Muscle layer of colon (tissue), 2 donors: Measurements from ENCODE around the gene DGCR6L.
"Not testable (repeated sequence)": the region's sequence is repeated elsewhere in the genome, so short reads cannot be mapped to it uniquely, and the experiment has no call there.

Experiments used
- H3K27ac ChIP-seq: one replicate; pipeline ENCODE4 v1.7.0; 2013; ENCODE audit warnings: low read depth, mild to moderate bottlenecking, low read length, moderate library complexity
- H3K27me3 ChIP-seq, 2 donors: one replicate each; pipeline ENCODE4 v1.7.0; 2013; ENCODE audit warnings: low read length in 2 of 2, mild to moderate bottlenecking in 2 of 2; ENCODE audit not compliant: insufficient read depth in 2 of 2, control insufficient read depth in 1 of 2
- H3K36me3 ChIP-seq: one replicate; pipeline ENCODE4 v1.7.0; 2013; ENCODE audit warnings: mild to moderate bottlenecking, low read length; ENCODE audit not compliant: insufficient read depth
- H3K4me1 ChIP-seq: one replicate; pipeline ENCODE4 v1.7.0; 2013; ENCODE audit warnings: mild to moderate bottlenecking, low read length; ENCODE audit not compliant: insufficient read depth
- H3K4me3 ChIP-seq, 2 donors: one replicate each; pipeline ENCODE4 v1.7.0; 2013; ENCODE audit warnings: low read length in 2 of 2, low read depth in 1 of 2, mild to moderate bottlenecking in 1 of 2, moderate library complexity in 1 of 2
- H3K9ac ChIP-seq: one replicate; pipeline ENCODE4 v1.7.0; 2013; ENCODE audit warnings: low read length
- H3K9me3 ChIP-seq: one replicate; pipeline ENCODE4 v1.7.0; 2013; ENCODE audit warnings: mild to moderate bottlenecking, low read length
- donor health status: abdominal sarcoma.
- donor health status: Adenocarcinoma of cecum.

Gene DGCR6L

GRCh38 chr22:20292673-20293232 lies 27.1 kb downstream of the DGCR6L start:
- H3K27ac ChIP-seq: no peak overlapping the region
- H3K9ac ChIP-seq: no peak overlapping the region
- H3K27me3 ChIP-seq: peaks cover 0 to 5% of the 10 kb centered on the region in 2 donors
- no peak overlapping the region for H3K4me3 ChIP-seq
- no peaks in the 10 kb centered on the region for H3K36me3 ChIP-seq
- H3K4me1 ChIP-seq: no peaks in the 10 kb centered on the region
- H3K9me3 ChIP-seq: no peaks in the 10 kb centered on the region

GRCh38 chr22:20292108-20292507 lies 27.8 kb downstream of the DGCR6L start:
- no peak overlapping the region for H3K27ac ChIP-seq
- no peaks in the 10 kb centered on the region for H3K36me3 ChIP-seq

GRCh38 chr22:20291604-20292063 lies 28.2 kb downstream of the DGCR6L start:
- no peaks in the 10 kb centered on the region for H3K36me3 ChIP-seq
- H3K9ac ChIP-seq: no peak overlapping the region
- no peak overlapping the region for H3K27ac ChIP-seq
- no peak overlapping the region for H3K4me3 ChIP-seq
- no peaks in the 10 kb centered on the region for H3K9me3 ChIP-seq
- H3K27me3 ChIP-seq: peaks cover 0 to 5% of the 10 kb centered on the region in 2 donors
- no peaks in the 10 kb centered on the region for H3K4me1 ChIP-seq

More at GRCh38 chr22:20292108-20292507, 27.8 kb downstream of the DGCR6L start:
- Histone ChIP-seq H3K4me3 (no peak overlapping the region), H3K27me3 (peaks cover 0 to 5% of the 10 kb centered on the region in 2 donors), H3K4me1 (no peaks in the 10 kb centered on the region), H3K9ac (no peak overlapping the region), H3K9me3 (no peaks in the 10 kb centered on the region)

GRCh38 chr22:20291249-20291586 lies 28.6 kb downstream of the DGCR6L start:
- peaks cover 0 to 5% of the 10 kb centered on the region in 2 donors for H3K27me3 ChIP-seq
- no peaks in the 10 kb centered on the region for H3K4me1 ChIP-seq
- H3K4me3 ChIP-seq: no peak overlapping the region
- no peaks in the 10 kb centered on the region for H3K36me3 ChIP-seq
- no peak overlapping the region for H3K9ac ChIP-seq
- H3K9me3 ChIP-seq: no peaks in the 10 kb centered on the region
- no peak overlapping the region for H3K27ac ChIP-seq

GRCh38 chr22:20290578-20291248 lies 29.1 kb downstream of the DGCR6L start:
- Histone ChIP-seq H3K36me3 (no peaks in the 10 kb centered on the region), H3K27me3 (peaks cover 0 to 5% of the 10 kb centered on the region in 2 donors), H3K27ac (no peak overlapping the region), H3K9ac (no peak overlapping the region), H3K4me1 (no peaks in the 10 kb centered on the region), H3K9me3 (no peaks in the 10 kb centered on the region), H3K4me3 (no peak overlapping the region)

GRCh38 chr22:20290045-20290392 lies 29.8 kb downstream of the DGCR6L start:
- H3K27ac ChIP-seq: no peak overlapping the region

GRCh38 chr22:20289182-20290044 lies 30.4 kb downstream of the DGCR6L start:
- not testable (repeated sequence) for H3K27ac ChIP-seq, H3K9me3 ChIP-seq, H3K9ac ChIP-seq, H3K4me1 ChIP-seq, H3K36me3 ChIP-seq, H3K27me3 ChIP-seq, H3K4me3 ChIP-seq

More at GRCh38 chr22:20290045-20290392, 29.8 kb downstream of the DGCR6L start:
- no peaks in the 10 kb centered on the region for H3K36me3 ChIP-seq
- no peak overlapping the region for H3K9ac ChIP-seq
- H3K9me3 ChIP-seq: no peaks in the 10 kb centered on the region
- peaks cover 0 to 5% of the 10 kb centered on the region in 2 donors for H3K27me3 ChIP-seq
- H3K4me3 ChIP-seq: no peak overlapping the region
- no peaks in the 10 kb centered on the region for H3K4me1 ChIP-seq

GRCh38 chr22:20286784-20287423 lies 33.0 kb downstream of the DGCR6L start:
- H3K27me3 ChIP-seq, H3K4me3 ChIP-seq, H3K27ac ChIP-seq, H3K9ac ChIP-seq, H3K36me3 ChIP-seq, H3K9me3 ChIP-seq, H3K4me1 ChIP-seq: not testable (repeated sequence)

GRCh38 chr22:20286312-20286660 lies 33.6 kb downstream of the DGCR6L start:
- not testable (repeated sequence) for H3K36me3 ChIP-seq, H3K27ac ChIP-seq, H3K4me1 ChIP-seq, H3K4me3 ChIP-seq, H3K27me3 ChIP-seq, H3K9ac ChIP-seq, H3K9me3 ChIP-seq

- not testable (repeated sequence) for H3K27me3 ChIP-seq, H3K4me1 ChIP-seq, H3K4me3 ChIP-seq, H3K36me3 ChIP-seq, H3K9me3 ChIP-seq, H3K9ac ChIP-seq, H3K27ac ChIP-seq
Measured at GRCh38 chr22:20285473-20286311, 34.2 kb downstream of the DGCR6L start.
